Measurements from ENCODE around the gene TPM1.

TPM1 gene

DNA sequence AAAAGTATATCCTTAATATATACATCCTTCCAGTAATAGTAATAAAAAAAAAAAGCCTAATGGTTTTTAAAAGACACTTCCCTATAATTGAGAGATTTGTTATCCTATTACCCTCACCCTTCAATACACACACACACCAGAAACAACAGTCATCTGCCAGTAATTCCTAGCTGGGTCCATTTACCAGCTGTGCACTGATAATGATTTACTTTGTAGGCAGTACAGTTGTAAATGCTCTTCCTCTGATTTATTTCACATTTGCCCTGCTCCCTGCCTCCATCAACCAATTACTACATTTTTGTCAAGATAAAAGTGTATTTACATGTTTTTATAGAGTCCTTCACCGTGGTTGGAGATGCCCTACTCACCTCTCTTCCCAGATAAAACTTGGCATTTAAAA, 12.4 kb downstream of the TPM1 start:
- DNase-seq (ENCODE audit: low read depth in 2 of 2): no peak

DNA sequence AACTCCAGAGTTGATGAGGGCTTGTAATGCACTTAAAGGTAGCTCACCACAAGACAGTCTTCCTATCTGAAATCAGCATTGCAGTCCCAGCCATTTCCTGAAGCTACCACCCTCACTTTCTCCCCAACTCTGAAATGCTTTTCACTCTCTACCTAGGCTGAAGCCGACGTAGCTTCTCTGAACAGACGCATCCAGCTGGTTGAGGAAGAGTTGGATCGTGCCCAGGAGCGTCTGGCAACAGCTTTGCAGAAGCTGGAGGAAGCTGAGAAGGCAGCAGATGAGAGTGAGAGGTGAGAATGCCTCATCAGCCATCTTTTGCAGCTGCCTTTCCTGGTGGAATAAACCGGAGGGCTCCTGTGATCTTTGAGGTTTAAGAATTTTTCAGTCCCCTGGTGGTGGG, 14.3 kb downstream of the TPM1 start:
- DNase-seq (ENCODE audit: low read depth in 2 of 2): no peak

DNA sequence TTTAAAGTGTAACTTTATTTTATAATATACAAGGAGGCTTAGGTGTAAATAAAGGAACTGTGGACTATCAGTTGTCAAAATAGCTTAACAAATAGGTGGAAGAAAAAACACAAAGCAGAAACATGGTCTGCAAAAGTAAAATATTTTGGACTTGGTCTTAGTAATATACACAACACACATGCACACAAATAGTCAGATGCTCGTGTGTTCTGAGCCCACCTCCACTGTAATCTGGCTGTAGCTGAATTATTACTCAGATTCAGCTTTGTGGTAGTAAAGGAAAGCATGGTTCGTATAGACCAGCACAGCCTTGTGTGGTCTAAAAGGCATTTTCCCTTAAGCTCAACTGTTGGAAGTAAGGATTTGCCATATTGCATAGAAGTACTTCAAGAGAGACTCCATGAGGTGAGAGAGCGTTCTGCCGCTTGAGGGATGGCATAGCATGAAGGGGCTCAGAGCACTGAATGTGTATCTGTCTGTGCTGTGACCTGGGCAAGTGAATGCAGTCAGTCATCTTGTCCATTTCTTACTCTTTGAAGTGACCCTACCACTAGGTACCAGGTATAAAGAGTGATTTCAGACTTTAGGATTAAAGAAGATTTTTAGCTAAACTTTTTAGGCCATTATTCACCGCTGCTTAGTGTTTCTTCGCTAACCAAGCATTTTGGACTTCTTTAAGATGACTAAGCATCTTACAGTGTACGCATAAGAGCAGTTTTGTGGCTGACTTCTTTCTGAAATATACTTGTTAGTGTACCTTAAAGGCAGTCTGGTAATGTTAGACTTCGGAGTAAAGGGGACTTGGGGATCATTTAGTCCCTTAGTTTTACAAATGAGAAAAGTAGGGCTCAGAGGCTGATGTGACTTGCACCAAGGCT, 15.2 kb downstream of the TPM1 start:
- no peak for DNase-seq (ENCODE audit: low read depth in 2 of 2)

DNA sequence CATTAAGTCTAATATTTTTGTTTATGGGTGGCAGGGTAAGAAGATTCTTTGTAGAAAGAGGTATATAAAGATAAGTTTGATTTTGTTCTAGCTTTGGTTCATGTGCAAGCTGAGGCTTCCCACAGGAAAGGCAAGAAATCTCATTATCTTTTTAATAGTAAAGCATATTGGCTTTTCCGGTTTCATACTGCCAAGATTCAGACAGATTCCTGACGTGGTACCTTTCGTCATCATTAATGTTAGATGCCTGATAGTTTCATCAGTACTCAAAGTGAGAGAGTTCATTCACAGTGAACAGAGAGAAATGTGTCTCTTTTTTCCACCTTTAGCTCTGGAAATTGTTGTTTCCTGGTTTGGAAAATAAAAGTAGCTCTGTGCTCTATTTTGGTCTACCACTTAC, 16.5 kb downstream of the TPM1 start:
- no peak for DNase-seq (ENCODE audit: low read depth in 2 of 2)

DNA sequence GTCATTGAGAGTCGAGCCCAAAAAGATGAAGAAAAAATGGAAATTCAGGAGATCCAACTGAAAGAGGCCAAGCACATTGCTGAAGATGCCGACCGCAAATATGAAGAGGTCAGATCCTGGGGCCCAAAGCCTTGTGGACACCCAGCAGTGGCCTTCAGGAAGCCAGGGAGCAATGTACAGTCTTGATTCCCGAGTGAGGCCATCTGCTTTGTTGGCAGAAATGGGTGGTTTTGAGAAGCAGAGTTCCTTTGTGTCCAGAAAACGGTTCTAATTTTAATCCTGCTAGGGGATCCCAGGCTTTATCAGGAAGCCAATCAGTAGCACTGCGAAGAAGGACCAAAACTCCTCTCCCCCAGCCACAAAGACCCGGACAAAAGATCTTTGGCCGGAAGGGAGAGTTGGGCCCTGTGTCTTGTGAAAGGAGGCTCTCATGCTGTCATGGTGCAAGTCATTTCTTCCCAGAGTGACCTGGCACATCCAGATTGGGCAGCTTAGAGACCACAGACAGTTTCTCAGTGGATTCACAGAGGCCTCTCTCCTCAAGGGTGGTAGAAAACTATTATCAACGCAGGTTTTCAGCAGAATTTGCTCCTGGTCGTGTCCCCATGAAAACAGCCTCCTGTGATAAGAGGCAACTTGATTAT, 17.1 kb downstream of the TPM1 start:
- no peak for DNase-seq (ENCODE audit: low read depth in 2 of 2)

DNA sequence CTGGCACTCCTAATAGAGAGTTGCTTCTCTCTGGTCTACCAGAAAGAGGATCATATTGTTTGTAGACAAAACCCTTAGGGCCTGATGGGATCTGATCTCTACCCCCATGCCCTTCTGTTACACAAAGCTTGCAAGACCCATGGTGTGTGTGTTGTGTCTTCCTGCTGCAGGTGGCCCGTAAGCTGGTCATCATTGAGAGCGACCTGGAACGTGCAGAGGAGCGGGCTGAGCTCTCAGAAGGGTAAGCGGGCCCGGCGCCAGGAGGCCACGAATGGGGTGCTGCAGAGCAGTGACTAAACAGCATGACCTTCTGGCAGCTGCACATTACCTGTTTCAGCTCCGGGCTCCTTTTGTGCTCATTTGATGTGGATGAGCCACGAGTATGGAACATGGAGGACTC, 18.2 kb downstream of the TPM1 start:
- no peak for DNase-seq (ENCODE audit: low read depth in 2 of 2)

DNA sequence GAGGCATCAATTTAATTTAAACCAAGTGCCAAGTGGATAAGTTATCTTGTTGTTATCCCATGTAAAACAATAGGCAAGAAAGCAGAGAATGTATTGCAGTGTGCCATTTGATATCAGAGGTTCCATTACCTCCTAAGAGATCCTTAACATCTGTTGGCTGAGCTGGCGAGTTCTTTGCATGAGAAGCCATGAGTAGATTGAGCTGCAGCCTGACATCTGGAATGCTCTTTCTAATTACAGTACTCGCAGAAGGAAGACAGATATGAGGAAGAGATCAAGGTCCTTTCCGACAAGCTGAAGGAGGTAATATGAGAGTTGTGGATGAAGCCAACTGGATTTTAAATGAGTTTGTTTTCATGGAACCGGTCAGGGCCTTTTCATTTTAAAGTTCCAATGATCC, 19.4 kb downstream of the TPM1 start:
- no peak for DNase-seq (ENCODE audit: low read depth in 2 of 2)

DNA sequence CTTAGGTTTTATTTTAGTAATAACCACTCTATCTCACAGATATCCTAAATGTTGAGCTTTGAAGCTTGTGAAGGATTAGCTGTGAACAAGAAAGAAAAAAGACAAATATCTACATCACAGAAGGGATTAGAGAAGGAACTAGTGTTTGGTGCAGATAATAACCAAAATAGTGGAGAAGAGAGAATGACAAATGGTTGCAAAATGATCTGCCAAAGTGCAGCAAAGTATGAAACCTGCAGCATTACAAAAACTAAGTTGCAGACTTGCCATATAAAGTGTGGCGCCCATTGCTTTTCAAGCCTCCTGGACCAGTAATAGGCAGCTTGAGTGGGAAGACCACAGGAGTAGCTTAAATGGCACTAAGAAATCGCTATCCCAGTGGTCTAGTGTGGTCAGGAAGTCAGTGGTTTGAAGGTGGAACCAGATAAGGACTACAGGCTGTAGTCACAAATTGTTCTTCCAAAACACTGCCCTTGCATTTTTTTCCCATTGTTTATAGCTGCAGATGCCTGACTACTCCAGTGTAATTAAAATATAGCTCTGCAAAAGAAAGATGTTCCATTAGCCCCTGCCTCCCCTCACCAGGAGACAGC, 20.7 kb downstream of the TPM1 start:
- no peak for DNase-seq (ENCODE audit: low read depth in 2 of 2)

DNA sequence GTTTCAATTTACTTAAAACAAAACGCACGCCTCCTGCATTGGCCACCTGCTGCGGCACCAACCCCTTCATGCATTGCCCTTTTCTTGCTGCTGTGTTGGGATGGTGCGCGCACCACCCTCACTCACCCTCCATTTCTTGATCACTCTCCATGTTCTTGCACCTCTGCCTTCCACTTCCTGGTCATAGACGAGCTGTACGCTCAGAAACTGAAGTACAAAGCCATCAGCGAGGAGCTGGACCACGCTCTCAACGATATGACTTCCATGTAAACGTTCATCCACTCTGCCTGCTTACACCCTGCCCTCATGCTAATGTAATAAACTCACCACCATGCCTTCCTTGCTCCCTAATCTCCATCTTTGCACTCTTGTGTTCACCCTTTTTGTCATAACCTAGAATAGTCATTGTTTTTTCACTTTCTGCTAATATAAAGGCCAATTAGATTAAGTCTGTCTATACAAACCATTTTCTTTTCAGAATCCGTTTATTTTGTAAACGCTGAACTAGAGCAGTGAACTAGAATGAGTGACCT, 21.4 kb downstream of the TPM1 start:
- no peak for DNase-seq (ENCODE audit: low read depth in 2 of 2)

DNA sequence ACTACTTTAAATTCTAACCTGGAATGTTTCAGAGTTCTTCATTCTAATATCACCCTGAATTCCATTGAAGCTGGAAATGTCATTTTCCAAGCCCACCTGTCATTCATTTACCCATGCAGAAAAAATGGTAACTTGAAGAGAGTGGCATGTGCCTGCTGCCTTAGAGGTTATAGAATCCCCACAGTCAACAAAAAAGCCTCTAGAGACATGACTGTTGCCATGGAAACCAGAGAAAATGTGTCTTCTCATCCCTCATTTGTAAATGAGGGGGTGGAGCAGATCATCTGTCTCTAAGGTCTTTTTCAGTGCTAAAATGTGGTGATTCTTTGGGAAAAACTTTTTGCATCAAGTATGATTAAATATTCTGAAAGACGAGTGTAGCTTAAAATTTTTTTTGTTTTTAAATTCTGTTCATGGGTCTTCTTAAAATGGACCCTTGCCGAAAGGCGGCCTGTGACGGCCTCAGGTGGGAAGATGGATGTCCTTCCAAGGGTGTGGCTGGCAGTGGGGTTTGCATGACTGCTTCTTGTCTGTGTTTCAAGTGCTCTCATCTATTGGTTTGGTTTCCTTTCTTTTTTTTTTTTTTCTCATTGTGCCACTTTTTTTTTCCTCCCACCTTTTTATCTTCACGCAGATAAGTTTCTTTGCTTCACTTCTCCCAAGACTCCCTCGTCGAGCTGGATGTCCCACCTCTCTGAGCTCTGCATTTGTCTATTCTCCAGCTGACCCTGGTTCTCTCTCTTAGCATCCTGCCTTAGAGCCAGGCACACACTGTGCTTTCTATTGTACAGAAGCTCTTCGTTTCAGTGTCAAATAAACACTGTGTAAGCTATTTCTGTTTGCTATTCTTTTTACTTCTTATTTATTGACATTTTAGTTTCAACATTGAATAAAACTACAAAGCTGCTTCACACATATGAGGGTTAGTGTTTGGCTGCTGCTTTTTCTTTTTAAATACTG, 23.0 kb downstream of the TPM1 start:
- DNase-seq (ENCODE audit: low read depth in 2 of 2): no peak

DNA sequence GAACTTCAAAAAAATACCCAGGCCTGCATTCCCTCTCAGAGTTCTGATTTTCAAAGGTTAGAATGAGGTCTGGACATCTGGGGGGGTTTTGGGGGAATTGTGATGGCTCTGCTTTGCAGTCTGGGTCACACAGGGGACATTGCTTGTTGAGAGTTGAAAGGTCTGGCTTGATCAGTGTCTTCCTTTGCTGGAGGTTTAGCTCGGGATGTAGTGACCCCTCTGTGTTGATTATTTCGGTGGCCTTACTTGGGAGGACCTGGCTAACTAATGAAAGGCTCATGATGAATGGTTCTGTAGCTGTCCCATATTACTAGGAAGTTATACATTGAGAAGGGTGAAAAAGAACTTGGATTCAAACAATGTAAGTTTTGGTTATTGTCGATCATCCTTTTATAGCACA, 23.7 kb downstream of the TPM1 start:
- no peak for DNase-seq (ENCODE audit: low read depth in 2 of 2)

DNA sequence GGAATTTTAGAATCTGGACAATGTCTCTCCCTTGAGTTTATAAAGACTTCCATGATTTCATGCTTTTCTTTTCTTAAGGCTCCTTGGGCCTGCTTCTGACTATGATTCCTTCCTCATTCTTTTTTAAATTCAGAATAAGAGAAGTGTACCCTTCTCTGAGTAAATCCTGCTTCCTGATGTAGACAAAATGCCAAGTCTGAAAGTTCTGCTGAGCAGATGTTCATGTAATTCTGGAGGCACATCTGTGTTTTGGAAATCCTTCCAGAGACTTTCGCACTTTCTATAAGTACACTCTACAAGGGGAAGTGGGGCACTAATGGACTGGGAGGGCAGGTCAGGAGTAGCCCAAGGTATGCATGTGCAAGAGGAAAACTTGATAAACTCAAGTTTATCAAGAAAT, 24.8 kb downstream of the TPM1 start:
- DNase-seq (ENCODE audit: low read depth in 2 of 2): no peak

DNA sequence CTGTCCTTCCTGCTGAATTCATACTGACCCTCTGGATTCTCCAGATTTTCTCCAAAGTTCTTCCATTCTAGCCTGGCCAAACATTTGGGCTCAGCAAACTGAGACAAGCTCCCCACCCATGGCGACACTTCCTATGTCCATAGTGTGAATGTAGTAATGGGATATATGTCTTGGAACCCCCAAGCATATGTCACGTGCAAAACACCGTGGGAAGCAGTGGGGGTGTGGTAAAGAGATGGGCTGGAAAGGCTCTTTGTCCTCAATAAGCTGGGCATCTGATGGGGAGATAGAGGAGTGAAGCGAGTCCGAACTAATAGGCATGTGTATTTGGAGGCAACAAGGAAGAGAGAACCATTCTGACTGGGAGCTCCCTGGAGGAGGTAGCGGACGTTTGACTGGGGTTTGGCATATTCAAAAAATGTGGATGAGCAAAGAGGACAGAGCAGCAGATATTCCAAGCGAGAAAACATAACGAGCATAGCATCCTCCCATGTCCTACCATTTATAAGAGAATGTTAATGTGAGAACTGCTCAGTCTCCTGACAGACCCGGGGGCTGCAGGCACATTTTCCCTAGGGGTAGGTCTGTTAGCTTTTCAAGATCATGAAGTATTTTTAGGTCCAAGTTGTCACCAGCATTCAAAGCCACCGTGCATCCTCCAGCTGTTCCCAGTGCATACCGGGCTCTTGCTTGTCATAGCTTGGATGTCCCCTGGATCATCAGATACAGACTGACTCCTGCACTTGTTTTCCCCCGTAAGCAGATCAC, 25.6 kb downstream of the TPM1 start:
- no peak for DNase-seq (ENCODE audit: low read depth in 2 of 2)

DNA sequence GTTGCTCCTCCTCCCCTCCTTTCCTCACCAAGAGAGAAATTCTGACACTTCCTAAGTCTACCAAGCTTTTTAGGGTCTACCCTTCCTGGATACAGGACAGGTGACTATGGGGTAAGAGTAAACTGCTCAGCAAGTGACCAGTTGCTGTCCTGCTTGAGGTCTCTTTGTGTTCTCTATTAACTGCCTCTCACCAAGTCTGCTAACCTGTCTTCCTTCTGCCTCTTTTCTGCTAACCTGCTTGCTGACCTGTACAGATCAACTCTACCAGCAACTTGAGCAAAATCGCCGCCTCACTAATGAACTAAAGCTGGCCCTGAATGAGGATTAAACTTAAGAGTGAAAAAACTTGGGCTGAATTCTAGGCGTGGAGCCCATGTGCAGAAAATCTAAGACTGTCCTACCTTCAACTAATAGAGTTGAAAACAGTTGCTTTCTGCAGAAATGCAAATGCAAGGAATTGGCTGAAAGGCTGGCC, 27.1 kb downstream of the TPM1 start:
- DNase-seq (ENCODE audit: low read depth in 2 of 2): no peak

DNA sequence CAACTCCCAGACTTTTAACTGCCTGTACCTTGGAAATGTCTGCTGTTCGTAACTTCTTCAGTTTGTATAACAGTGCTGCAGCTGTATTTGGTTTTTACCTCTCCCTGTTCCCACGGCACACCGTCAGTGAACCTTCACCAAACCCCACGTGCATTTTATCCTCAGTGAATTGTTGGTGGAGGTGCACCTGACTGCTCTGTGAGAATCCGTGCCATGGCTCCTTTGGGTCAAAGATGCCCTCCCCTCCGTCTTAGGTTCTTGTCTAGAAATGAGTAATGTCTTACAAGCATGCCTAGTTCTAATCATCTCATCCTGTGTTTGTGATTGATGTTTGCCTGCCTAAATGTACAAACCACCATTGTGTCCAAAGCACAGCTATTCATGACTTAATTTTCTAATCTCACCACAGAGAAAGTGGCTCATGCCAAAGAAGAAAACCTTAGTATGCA, 28.2 kb downstream of the TPM1 start:
- DNase-seq (ENCODE audit: low read depth in 2 of 2): no peak

DNA sequence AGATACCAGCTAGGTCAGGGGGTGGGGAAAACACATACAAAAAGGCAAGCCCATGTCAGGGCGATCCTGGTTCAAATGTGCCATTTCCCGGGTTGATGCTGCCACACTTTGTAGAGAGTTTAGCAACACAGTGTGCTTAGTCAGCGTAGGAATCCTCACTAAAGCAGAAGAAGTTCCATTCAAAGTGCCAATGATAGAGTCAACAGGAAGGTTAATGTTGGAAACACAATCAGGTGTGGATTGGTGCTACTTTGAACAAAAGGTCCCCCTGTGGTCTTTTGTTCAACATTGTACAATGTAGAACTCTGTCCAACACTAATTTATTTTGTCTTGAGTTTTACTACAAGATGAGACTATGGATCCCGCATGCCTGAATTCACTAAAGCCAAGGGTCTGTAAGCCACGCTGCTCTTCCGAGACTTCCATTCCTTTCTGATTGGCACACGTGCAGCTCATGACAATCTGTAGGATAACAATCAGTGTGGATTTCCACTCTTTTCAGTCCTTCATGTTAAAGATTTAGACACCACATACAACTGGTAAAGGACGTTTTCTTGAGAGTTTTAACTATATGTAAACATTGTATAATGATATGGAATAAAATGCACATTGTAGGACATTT, 28.9 kb downstream of the TPM1 start:
- DNase-seq (ENCODE audit: low read depth in 2 of 2): no peak

DNA sequence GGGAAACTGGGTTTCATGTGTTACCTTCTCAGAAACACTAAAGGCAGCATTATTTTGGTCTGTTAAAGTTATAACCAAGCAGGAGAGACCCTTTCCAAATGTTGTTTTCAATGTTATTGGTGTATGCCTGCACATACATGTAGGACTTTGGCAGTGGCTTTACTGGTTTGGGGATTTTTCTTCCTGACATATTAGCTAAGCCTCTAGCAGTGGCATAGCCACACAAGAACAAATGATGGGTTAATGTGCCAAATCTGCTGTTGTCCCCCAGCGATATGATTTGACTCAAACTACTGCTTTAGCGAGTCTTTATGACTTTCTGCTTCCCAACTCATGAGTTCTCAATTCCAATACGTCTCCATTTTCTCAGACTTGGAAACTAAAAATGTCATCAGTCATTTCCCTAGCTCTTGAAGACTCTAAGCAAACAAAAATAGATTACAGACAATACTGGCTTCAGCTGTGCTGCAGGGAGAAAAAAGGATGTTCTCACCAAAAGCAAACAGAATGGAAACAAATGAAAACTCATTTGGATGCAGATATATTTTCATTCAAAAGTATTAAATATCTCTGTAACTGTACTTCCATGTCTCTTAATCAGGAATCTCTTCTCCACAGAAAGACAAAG, 29.6 kb downstream of the TPM1 start:
- DNase-seq (ENCODE audit: low read depth in 2 of 2): no peak

DNA sequence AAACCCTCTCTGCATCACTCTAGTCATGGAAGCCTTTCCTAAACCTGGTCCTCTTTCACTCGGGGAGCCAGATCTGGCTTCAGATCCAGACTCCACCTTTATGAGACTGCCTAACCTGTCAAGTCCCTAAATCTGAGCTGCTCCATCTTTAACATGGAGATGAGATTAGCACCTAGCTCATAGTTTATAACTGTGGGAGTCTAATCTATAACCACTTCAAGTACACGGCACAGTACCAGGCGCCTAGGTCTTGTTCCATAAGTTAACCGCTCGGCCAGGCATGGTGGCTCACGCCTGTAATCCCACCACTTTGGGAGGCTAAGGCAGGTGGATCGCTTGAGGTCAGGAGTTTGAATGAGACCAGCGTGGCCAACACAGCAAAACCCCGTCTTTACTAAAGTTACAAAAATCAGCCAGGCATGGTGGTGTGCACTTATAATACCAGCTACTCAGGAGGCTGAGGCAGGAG, 30.3 kb downstream of the TPM1 start:
- no peak for DNase-seq (ENCODE audit: low read depth in 2 of 2)

DNA sequence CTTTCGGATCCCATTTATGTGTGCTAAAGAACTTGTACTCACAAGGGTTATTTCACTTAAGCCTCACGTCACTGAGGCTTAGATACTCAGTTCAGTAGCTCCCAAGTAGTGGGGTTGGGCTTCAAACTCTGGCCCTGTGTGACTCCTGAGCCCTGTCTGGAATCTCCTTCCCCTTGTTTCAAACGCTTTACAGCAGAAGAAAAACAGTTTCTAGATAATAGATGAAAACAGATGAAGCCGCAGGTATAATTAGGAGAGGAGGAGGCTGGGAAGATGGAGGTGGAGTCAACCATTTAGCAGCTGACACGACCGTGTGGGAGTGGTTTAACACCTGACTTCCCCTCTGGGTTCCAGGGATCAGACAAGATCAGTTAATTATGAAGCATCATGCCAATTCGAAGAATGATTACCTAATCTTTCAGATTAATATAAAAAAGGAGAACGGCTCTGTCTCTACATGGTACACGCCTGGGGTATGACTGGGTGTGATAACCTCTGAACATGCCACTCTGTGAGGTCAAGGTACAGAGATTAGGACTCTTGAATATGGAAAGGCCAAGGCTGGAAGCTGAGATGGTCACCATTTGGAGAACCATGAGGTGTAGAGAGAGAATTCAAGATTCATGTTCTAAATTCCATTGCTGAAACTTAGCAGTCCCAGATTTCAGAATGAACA, 31.1 kb downstream of the TPM1 start:
- no peak for DNase-seq (ENCODE audit: low read depth in 2 of 2)
